22Rv1 (cell line): ENCODE data around the gene CDK14.

ENCODE experiments used
- H3K27ac ChIP-seq: fragments of 450-650 bp; 2 replicates; pipeline ENCODE4 v1.5.1; 2017
- ZFX ChIP-seq: fragments of 450-650 bp; IDR thresholded peaks from 2 replicates; pipeline ENCODE4 v1.6.1; 2017; ENCODE audit warnings: antibody characterized with exemption, borderline replicate concordance
- TF ChIP-seq, protein P1 (sequence below): fragments of 450-650 bp; IDR thresholded peaks from 2 replicates; pipeline ENCODE4 v1.5.1; 2017; ENCODE audit warnings: mild to moderate bottlenecking

CDK14 gene

DNA sequence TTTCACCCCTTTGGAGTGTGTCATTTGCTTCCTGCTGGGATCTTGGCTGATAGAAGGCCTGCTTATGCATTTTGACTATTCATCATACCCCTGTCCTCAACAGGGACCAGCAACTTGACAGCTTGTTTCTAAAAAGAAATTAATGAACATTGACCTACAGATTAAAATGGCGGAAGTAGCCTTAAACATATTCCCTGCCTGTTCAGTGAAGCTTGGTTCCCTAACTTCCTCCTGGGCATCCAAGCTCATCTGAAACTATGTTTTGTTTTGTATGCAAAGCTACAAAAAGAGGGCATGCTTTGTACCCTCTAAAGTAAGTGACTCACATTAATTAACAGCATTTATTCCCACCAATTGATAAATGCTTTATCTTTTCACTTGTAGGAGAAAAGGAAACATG lies 26.8 kb upstream of the CDK14 start:
- TF ChIP-seq, protein P1, sequence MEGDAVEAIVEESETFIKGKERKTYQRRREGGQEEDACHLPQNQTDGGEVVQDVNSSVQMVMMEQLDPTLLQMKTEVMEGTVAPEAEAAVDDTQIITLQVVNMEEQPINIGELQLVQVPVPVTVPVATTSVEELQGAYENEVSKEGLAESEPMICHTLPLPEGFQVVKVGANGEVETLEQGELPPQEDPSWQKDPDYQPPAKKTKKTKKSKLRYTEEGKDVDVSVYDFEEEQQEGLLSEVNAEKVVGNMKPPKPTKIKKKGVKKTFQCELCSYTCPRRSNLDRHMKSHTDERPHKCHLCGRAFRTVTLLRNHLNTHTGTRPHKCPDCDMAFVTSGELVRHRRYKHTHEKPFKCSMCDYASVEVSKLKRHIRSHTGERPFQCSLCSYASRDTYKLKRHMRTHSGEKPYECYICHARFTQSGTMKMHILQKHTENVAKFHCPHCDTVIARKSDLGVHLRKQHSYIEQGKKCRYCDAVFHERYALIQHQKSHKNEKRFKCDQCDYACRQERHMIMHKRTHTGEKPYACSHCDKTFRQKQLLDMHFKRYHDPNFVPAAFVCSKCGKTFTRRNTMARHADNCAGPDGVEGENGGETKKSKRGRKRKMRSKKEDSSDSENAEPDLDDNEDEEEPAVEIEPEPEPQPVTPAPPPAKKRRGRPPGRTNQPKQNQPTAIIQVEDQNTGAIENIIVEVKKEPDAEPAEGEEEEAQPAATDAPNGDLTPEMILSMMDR: no peak
- no peak for TF ChIP-seq ZFX
- no peak overlapping the region for H3K27ac ChIP-seq

DNA sequence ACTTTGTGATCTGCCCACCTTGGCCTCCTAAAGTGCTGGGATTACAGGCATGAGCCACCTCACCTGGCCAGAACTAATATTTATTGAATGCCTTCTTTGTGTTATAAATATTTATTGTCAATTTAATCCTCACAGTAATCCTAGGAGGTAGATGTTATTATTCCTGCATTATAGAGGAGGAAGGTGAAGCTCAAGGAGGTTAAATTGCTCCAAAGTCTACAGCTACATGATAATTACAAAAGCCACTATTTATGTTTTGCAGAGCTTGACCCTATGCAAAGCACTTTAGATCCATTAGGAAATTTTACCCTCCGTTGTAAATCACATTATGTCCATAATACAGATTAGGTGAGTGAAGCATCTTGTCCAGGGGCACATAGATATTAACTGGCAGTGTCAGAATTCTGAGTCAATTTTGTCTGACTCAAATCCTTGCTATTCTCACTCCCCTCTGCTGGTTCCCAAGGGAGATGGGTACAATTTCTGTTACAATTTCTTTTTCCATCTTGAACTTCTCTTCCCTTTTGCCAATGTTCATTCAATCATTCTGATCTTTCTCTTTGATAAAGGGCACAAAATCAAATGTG lies 25.7 kb upstream of the CDK14 start:
- H3K27ac ChIP-seq: no peak overlapping the region
- TF ChIP-seq, protein P1: no peak
- no peak for TF ChIP-seq ZFX

DNA sequence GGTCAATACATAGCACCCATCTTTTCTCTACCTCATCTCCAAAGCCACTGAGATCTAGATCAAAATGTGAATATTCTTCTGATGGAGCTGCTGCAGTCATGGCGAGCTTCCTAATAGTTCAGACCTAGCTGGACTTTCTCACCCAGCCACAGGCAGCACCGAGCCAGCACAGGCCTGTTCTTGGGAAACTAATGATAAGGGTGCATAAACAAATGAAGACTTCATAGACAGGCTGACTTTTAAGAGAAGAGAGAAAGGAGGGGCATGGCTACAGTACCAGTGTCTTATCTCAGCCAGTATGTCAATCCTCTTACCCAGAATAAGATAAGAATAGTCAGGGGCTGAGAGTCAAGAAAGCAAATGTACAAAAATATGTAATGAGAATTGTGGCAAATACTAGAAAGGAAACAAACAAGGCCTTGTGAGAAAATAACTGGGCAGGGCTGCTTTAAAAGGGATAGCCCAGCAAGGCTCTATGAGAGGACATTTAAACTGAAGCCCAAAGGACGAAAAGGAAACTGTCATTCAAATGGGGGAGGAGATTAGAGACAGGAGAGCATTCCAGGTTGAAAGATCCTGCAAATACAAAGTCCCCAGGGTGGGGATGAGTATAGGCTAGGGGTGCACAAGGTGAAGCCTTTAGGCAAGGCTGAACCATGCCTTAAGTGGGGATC lies 21.8 kb upstream of the CDK14 start:
- no peak overlapping the region for H3K27ac ChIP-seq
- TF ChIP-seq, protein P1: no peak
- TF ChIP-seq ZFX: no peak

DNA sequence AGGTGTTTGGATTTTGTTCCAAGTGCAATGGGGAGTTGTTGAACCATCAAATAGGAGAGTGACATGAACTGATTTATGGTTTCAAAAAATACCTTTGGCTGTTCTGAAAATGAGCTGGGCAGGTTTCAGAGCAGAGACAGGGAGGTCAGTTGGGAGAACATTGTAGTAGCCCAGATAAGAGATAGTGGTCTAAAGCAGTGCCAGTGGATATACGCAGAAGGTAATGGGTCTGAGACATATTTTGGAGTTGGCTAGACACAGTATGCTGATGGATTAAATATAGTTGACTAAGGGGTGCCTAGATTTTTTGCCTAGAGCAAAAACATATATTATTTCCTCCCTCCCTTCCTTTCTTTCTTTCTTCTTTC lies 21.3 kb upstream of the CDK14 start:
- TF ChIP-seq, protein P1: no peak
- TF ChIP-seq ZFX: no peak
- H3K27ac ChIP-seq: no peak overlapping the region

DNA sequence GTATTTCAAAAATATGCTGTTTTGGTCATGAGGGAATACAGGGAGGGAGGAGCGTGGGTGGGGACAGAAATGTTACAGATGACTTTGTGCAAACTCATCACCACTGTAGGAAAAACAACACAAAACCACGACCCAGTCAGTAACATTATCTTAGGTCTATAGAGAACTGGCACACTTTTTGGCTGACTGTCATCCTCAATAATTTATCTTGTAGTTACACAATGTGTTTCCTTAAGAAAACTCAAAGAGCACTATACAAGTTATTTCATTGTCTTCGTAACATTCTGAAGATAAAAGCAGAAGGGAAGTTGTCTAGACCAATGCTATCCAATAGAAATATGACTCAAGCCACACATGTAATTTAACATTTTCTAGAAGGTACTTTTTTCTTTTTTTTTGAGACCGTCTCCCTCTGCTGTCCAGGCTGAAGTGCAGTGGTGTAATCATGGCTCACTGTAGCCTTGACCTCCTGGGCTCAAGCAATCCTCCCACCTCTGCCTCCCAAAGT lies 16.9 kb upstream of the CDK14 start:
- no peak for TF ChIP-seq ZFX
- TF ChIP-seq, protein P1: no peak
- H3K27ac ChIP-seq: no peak overlapping the region

DNA sequence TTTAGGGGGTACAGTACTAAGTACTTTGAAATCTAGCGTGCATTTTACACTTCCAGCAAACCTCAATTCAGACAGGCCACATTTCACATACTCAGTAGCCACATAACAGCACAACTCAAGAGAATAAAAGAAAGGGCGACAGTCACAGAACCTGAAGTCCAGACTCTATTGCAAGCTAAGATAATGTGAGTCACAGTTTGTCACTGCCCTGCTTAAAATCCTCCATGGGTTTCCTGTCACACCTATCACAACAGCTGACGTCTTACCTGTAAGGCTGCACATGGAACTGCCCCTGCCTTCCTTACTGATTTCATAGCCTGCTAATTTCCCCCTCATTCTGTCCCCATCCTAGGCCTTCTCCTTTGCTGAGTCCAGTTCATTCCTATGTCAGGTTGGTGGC lies 16.1 kb upstream of the CDK14 start:
- H3K27ac ChIP-seq: no peak overlapping the region
- TF ChIP-seq, protein P1: no peak

DNA sequence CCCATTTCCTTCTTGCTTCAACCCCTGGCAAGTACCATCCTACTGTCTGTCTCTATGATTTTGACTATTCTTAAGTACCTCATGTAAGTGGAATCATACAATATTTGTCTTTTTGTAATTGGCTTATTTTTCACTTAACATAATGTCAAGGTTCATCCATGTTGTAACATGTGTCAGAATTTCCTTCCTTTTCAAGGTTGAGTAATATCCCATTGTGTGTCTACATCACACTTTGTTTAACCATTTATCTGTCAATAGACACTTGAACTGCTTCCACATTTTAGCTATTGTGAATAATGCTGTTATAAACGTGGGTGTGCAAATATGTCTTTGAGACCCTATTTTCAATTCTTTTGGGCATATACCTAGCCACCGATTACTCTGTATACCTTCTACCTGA lies 14.0 kb upstream of the CDK14 start:
- TF ChIP-seq, protein P1: no peak
- no peak overlapping the region for H3K27ac ChIP-seq
